OCI-LY1 (cell line): ENCODE measurements around the gene DOCK3.

Experiments
- H2AFZ ChIP-seq: fragments of 200-600 bp; sonication (generic), shearing (Covaris generic); 2 replicates; pipeline ENCODE4 v1.6.0; 2014; ENCODE audit warnings: antibody characterized with exemption, mild to moderate bottlenecking, low read length
- H3F3A ChIP-seq: fragments of 200-600 bp; sonication (generic), shearing (Covaris generic); 2 replicates; pipeline ENCODE4 v1.6.0; 2014; ENCODE audit warnings: mild to moderate bottlenecking, antibody characterized with exemption, low read length, moderate library complexity; ENCODE audit not compliant: insufficient read depth
- H3K27ac ChIP-seq: fragments of 200-600 bp; sonication (generic); 2 replicates; pipeline ENCODE4 v1.5.1; 2014; ENCODE audit warnings: low read length, mixed run types, mild to moderate bottlenecking, low read depth; ENCODE audit not compliant: poor library complexity, severe bottlenecking
- H3K27me3 ChIP-seq: fragments of 200-600 bp; sonication (generic); 2 replicates; pipeline ENCODE4 v1.6.0; 2014; ENCODE audit warnings: antibody characterized with exemption, mild to moderate bottlenecking, low read length, moderate library complexity; ENCODE audit not compliant: insufficient read depth
- H3K36me3 ChIP-seq: fragments of 200-600 bp; sonication (generic); 2 replicates; pipeline ENCODE4 v1.6.1; 2014; ENCODE audit warnings: mild to moderate bottlenecking, antibody characterized with exemption, low read length, moderate library complexity, mixed read lengths; ENCODE audit not compliant: insufficient read depth
- H3K4me1 ChIP-seq: fragments of 200-600 bp; sonication (generic); 2 replicates; pipeline ENCODE4 v1.5.1; 2014; ENCODE audit warnings: mild to moderate bottlenecking, low read length, moderate library complexity; ENCODE audit not compliant: insufficient read depth, severe bottlenecking
- H3K4me2 ChIP-seq: fragments of 200-600 bp; sonication (generic), shearing (Covaris generic); 2 replicates; pipeline ENCODE4 v1.6.1; 2014; ENCODE audit warnings: low read length
- H3K4me3 ChIP-seq: fragments of 200-600 bp; sonication (generic); 2 replicates; pipeline ENCODE4 v1.5.1; 2014; ENCODE audit warnings: low read length, low read depth, mild to moderate bottlenecking, mixed read lengths; ENCODE audit not compliant: poor library complexity, severe bottlenecking
- H3K79me2 ChIP-seq: fragments of 200-600 bp; shearing (Covaris generic); 2 replicates; pipeline ENCODE4 v1.6.1; 2016; ENCODE audit warnings: mixed run types, low read length, mixed read lengths; ENCODE audit not compliant: insufficient read depth
- H3K9ac ChIP-seq: fragments of 200-600 bp; sonication (generic), shearing (Covaris generic); 2 replicates; pipeline ENCODE4 v1.6.1; 2014; ENCODE audit warnings: mild to moderate bottlenecking, low read length, mixed read lengths
- H3K9me2 ChIP-seq: fragments of 200-600 bp; sonication (generic), shearing (Covaris generic); 2 replicates; pipeline ENCODE4 v1.6.1; 2014; ENCODE audit warnings: low read depth, mild to moderate bottlenecking, low read length, mixed read lengths
- H3K9me3 ChIP-seq: fragments of 200-600 bp; shearing (Covaris generic); 2 replicates; pipeline ENCODE4 v1.6.1; 2014; ENCODE audit warnings: low read length, mixed read lengths
- H4K20me1 ChIP-seq: fragments of 200-600 bp; sonication (generic), shearing (Covaris generic); 2 replicates; pipeline ENCODE4 v1.6.0; 2016; ENCODE audit warnings: mild to moderate bottlenecking, low read length; ENCODE audit not compliant: insufficient read depth
- CTCF ChIP-seq: fragments of 200-600 bp; sonication (generic), shearing (Covaris generic); IDR thresholded peaks from 2 replicates; pipeline ENCODE4 v1.5.1; 2017; ENCODE audit warnings: mild to moderate bottlenecking, antibody characterized with exemption, low read length, moderate library complexity, mixed read lengths
- EZH2 ChIP-seq: fragments of 200-600 bp; sonication (generic), shearing (Covaris generic); IDR thresholded peaks from 2 replicates; pipeline ENCODE4 v1.8.0; 2017; ENCODE audit warnings: borderline replicate concordance, mixed run types, mild to moderate bottlenecking, antibody characterized with exemption, low read length, moderate library complexity, mixed read lengths

The DOCK3 gene

GRCh38 chr3:51422211-51422610, 747.5 kb downstream of the DOCK3 start:
- Histone ChIP-seq H3K27me3 (no peaks in the 10 kb centered on the region), H3K9ac (no peak overlapping the region), H4K20me1 (no peaks in the 10 kb centered on the region), H2AFZ (no peak overlapping the region), H3K79me2 (no peaks in the 10 kb centered on the region), H3K4me3 (no peak overlapping the region), H3K9me2 (no peaks in the 10 kb centered on the region), H3K27ac (no peak overlapping the region), H3F3A (no peaks in the 10 kb centered on the region; the same call in 1 of the 2 replicates), H3K4me2 (no peak overlapping the region), H3K4me1 (no peaks in the 10 kb centered on the region), H3K36me3 (peaks cover 73% of the 10 kb centered on the region), H3K9me3 (no peaks in the 10 kb centered on the region)
- no peak for TF ChIP-seq CTCF
- no peak for TF ChIP-seq EZH2

DNA sequence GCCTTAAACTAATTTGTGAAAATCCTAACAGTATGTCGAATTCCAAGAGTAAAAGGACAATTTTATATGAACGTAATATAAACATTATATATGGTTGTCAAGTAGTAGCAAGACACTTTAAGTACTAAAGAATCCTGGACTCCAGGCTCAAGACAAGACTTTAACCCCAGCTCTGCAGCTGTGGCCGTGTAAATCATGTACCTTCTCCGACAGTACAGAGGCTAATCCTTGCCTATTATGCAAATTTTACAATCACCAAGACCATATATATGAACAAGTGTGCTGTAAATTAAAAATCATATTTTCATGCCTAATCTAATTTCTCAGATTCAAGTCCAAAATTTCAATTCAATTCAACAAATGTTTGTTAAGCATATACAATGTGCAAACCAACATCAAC, 752.2 kb downstream of the DOCK3 start:
- no peak overlapping the region for H3K4me2 ChIP-seq
- H3K36me3 ChIP-seq, result peaks cover 66% of the 10 kb centered on the region
- TF ChIP-seq EZH2, result no peak

GRCh38 chr3:51429138-51429537, 754.4 kb downstream of the DOCK3 start:
- peaks cover 70% of the 10 kb centered on the region for H3K36me3 ChIP-seq
- no peak overlapping the region for H3K4me3 ChIP-seq
- H4K20me1 ChIP-seq, result no peaks in the 10 kb centered on the region
- no peaks in the 10 kb centered on the region for H3K9me3 ChIP-seq
- no peak overlapping the region for H3K4me2 ChIP-seq
- H3K9me2 ChIP-seq, result no peaks in the 10 kb centered on the region
- no peaks in the 10 kb centered on the region for H3K4me1 ChIP-seq
- TF ChIP-seq CTCF (no peak), EZH2 (no peak)
- H3K27me3 ChIP-seq, result no peaks in the 10 kb centered on the region
- H3F3A ChIP-seq, result no peaks in the 10 kb centered on the region
- H3K27ac ChIP-seq, result no peak overlapping the region
- no peaks in the 10 kb centered on the region for H3K79me2 ChIP-seq
- no peak overlapping the region for H3K9ac ChIP-seq
- H2AFZ ChIP-seq, result no peak overlapping the region

More for the DNA sequence above, 752.2 kb downstream of the DOCK3 start:
- Histone ChIP-seq H2AFZ (no peak overlapping the region), H3K79me2 (no peaks in the 10 kb centered on the region), H3K9ac (no peak overlapping the region), H3K27ac (no peak overlapping the region), H3K27me3 (no peaks in the 10 kb centered on the region), H3F3A (no peaks in the 10 kb centered on the region), H4K20me1 (no peaks in the 10 kb centered on the region), H3K4me1 (no peaks in the 10 kb centered on the region), H3K4me3 (no peak overlapping the region), H3K9me3 (no peaks in the 10 kb centered on the region), H3K9me2 (no peaks in the 10 kb centered on the region)
